Uterus (tissue), 4 donors: Measurements from ENCODE around the gene CEP131. TPM values are rescaled to one million over a fixed set of nuclear protein-coding genes. Genes with fewer than 3 reads are reported as not detected.
A peak's percentile ranks its signal among the peaks of the same experiment; 100 is the strongest.

Experiments
- DNase-seq, 2 donors: peaks; one replicate each; pipeline ENCODE4 v3.0.0-alpha.2; 2019 to 2020
- H3K27ac ChIP-seq, 2 donors: fragments of 200-600 bp; sonication (generic); 1 replicate in 1 of 2; 2 replicates in 1 of 2; pipeline ENCODE4 v1.5.1; 2016 to 2018
- H3K27me3 ChIP-seq, 2 donors: fragments of 200-600 bp; sonication (generic); one replicate each; pipeline ENCODE4 v1.5.1; 2018 to 2019; ENCODE audit warnings: control low read depth in 1 of 2
- H3K36me3 ChIP-seq, 2 donors: fragments of 200-600 bp; sonication (generic); one replicate each; pipeline ENCODE4 v1.5.1; 2019; ENCODE audit warnings: control low read depth in 1 of 2
- H3K4me1 ChIP-seq, 2 donors: fragments of 200-600 bp; sonication (generic); one replicate each; pipeline ENCODE4 v1.5.1; 2018 to 2019; ENCODE audit warnings: control low read depth in 1 of 2
- H3K4me3 ChIP-seq, 2 donors: fragments of 200-600 bp; sonication (generic); 1 replicate in 1 of 2; 2 replicates in 1 of 2; pipeline ENCODE4 v1.5.1; 2018 to 2019; ENCODE audit warnings: mild to moderate bottlenecking in 1 of 2
- H3K9me3 ChIP-seq, 2 donors: fragments of 200-600 bp; sonication (generic); one replicate each; pipeline ENCODE4 v1.5.1; 2019; ENCODE audit warnings: control low read depth in 1 of 2
- CTCF ChIP-seq, 4 experiments: fragments of 200-600 bp in 2 of 4; fragments of 450-650 bp in 2 of 4; sonication (generic) in 2 of 4; IDR thresholded peaks; one replicate each; pipeline ENCODE4 v1.5.1; 2016 to 2019; ENCODE audit warnings: antibody characterized with exemption in 4 of 4, mild to moderate bottlenecking in 2 of 4, moderate library complexity in 1 of 4
- POLR2A ChIP-seq, 2 donors: fragments of 450-650 bp; IDR thresholded peaks; one replicate each; pipeline ENCODE4 v1.6.1; 2016; ENCODE audit warnings: antibody characterized with exemption in 2 of 2, mild to moderate bottlenecking in 1 of 2, moderate library complexity in 1 of 2
- intact Hi-C: fragments of 100-400 bp; cut with DNase I; formaldehyde crosslinking; loops from one replicate; pipeline ENCODE4 v1.15.1; 2023; ENCODE audit warnings: low total_unique reads
- total RNA-seq, 4 donors: library from RNA; depleted of rRNA in 3 of 4; stranded (reverse); fragments of >200 nt in 3 of 4; gene quantifications; one replicate each; pipeline versions ENCODE4 v1.1.0 to v1.2.4, GENCODE V29; 2014 to 2023
- donor health status: DM: yes; HTN: yes; CAD: no.

CEP131 gene
- total RNA-seq, 4 donors from 2014 or later = 2.9 to 13.3 (median 10.0) TPM

- Histone ChIP-seq H3K27me3 (no peaks in the 10 kb centered on the region), H3K36me3 (no peaks in the 10 kb centered on the region), H3K4me1 (peaks cover 0 to 6% of the 10 kb centered on the region in 2 donors), H3K9me3 (no peaks in the 10 kb centered on the region), H3K27ac (peak within 1 kb of the TSS; percentile 68 to 84), H3K4me3 (peak within 1 kb of the TSS; percentile 70 to 89)
- intact Hi-C loops = no loop called here
- peak in 2 of 4 experiments; percentile 23 to 39 for TF ChIP-seq CTCF (IDR thresholded peaks at IDR 0.05)
- peak; percentile 28 to 58 for TF ChIP-seq POLR2A (IDR thresholded peaks at IDR 0.05)
- peak; percentile 98 to 99 for DNase-seq
Observed at GRCh38 chr17:81238815-81239713, 16.3 kb upstream of the CEP131 start, which contains the start of the genes NDUFAF8 and TEPSIN. NDUFAF8 (plus strand) TSS chr17:81239318; CDS start chr17:81239364, 46 bp downstream. TEPSIN (minus strand) TSS chr17:81239055; CDS start chr17:81239033, 22 bp downstream.

- DNase-seq = no peak
- intact Hi-C loops = no loop called here
- Histone ChIP-seq H3K36me3 (no peaks in the 10 kb centered on the region), H3K4me3 (peak overlapping the region; percentile 70 to 89), H3K27me3 (no peaks in the 10 kb centered on the region), H3K9me3 (no peaks in the 10 kb centered on the region), H3K27ac (peak overlapping the region in 1 of 2 donors; percentile 41), H3K4me1 (peaks cover 0 to 6% of the 10 kb centered on the region in 2 donors)
- no peak for TF ChIP-seq CTCF (IDR thresholded peaks at IDR 0.05)
- no peak for TF ChIP-seq POLR2A (IDR thresholded peaks at IDR 0.05)
Observed at GRCh38 chr17:81238490-81238814, 15.7 kb upstream of the CEP131 start.

- TF ChIP-seq CTCF (IDR thresholded peaks at IDR 0.05) (no peak), POLR2A (IDR thresholded peaks at IDR 0.05) (no peak)
- Histone ChIP-seq H3K4me3 (peak overlapping the region; percentile 70 to 89), H3K4me1 (peaks cover 0 to 6% of the 10 kb centered on the region in 2 donors), H3K9me3 (no peaks in the 10 kb centered on the region), H3K27ac (no peak overlapping the region), H3K36me3 (no peaks in the 10 kb centered on the region), H3K27me3 (no peaks in the 10 kb centered on the region)
- DNase-seq = no peak
- intact Hi-C loops = no loop called here
Observed at GRCh38 chr17:81237591-81238489, 15.1 kb upstream of the CEP131 start.

GRCh38 chr17:81236784-81237183, 14.0 kb upstream of the CEP131 start:
- H3K9me3 ChIP-seq = no peaks in the 10 kb centered on the region
- no peaks in the 10 kb centered on the region for H3K36me3 ChIP-seq
- no peak overlapping the region for H3K27ac ChIP-seq
- no peak for TF ChIP-seq CTCF (IDR thresholded peaks at IDR 0.05)
- no peak for TF ChIP-seq POLR2A (IDR thresholded peaks at IDR 0.05)
- intact Hi-C loops = no loop called here
- H3K4me3 ChIP-seq = no peak overlapping the region
- DNase-seq = no peak
- H3K27me3 ChIP-seq = no peaks in the 10 kb centered on the region
- H3K4me1 ChIP-seq = peaks cover 0 to 6% of the 10 kb centered on the region in 2 donors
